ENCODE results near the gene SLC25A28. TPM values are rescaled to one million over a fixed set of nuclear protein-coding genes. Genes with fewer than 3 reads are reported as not detected.

Gene SLC25A28
- total RNA-seq, 1 donor from 2014 or later = 15.7 TPM

DNA sequence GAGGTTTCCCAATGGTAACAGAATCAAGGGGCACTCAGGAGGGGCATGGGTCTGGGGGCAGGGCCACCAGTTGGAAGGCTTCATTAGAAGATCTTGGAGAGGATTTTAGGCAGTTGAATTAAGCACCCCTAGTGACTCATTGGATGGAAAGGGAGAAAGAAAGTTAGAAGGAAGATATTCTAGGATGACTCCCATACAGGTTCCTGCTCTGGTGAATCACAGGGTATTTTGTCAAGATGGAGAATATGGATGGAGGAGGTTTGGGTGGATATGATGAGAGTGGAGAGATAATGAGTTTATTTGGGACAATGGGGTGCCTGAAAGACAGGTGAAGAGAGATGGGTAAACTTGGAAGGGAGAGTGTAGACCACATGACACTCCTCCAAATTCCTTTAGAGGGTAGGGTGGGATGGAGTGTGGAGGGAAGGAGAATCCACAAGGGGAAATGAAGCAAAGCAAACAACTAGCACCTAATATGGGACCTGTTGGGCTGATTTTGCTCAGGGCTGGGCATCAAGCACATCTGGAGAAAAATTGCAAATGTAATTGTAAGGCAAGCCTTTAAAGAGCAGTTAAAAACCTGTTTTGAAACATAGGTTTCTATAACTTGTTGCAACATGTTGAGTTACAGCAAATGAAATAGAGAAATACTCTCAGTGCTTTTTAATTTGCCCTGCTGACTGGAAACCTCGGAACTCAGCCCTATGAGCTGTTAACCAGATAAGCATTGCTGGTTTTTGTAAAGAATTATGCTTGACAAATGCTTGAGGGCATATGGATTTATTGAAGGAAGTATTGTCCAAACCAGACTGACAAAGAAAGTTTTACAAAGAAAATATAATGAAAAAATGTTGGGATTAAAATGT, 36.2 kb upstream of the SLC25A28 start:
- Histone ChIP-seq H3K9me3 (ENCODE audit: control insufficient read depth in 3 of 3, low read length in 3 of 3) (no peaks in the 10 kb centered on the region), H3K4me3 (ENCODE audit: low read length in 3 of 3) (no peak overlapping the region), H3K27ac (ENCODE audit: low read depth, low read length) (no peak overlapping the region)

DNA sequence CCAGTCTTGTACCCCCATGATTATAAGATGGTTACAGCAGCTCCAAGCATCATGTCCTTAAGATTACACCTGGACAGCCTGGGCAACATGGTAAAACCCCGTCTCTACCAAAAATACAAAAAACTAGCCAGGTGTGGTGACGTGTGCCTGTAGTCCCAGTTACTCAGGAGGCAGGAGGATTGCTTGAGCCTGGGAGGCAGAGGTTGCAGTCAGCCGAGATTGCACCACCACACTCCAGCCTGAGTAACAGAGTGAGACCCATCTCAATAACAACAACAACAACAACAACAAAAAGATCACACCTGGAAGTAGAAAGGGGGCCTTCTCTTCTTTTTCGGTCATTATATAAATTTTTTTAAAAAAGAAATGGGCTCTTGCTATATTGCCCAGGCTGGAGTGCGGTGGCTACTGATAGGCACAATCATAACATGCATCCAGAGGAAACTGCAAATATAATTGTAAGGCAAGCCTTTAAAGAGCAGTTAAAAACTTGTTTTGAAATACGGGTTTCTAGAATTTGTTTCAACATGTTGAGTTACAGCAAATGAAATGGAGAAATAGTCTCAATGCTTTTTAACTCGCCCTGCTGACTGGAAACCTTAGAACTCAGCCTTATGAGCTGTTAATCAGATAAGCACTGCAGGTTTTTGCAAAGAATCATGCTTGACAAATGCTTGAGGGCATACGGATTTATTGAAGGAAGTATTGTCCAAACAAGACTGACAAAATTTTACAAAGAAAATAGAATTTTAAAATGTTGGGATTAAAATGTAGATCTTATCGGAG, 34.3 kb upstream of the SLC25A28 start:
- no peak overlapping the region for H3K9ac ChIP-seq (ENCODE audit: low read depth in 1 of 3, low read length in 3 of 3)
- no peak overlapping the region for H3K27ac ChIP-seq (ENCODE audit: low read depth, low read length)
- no peaks in the 10 kb centered on the region for H3K36me3 ChIP-seq (ENCODE audit: control insufficient read depth in 3 of 3, insufficient read depth in 3 of 3, low read length in 3 of 3)
- H3K9me3 ChIP-seq (ENCODE audit: control insufficient read depth in 3 of 3, low read length in 3 of 3) = no peaks in the 10 kb centered on the region
- no peak overlapping the region for H3K4me3 ChIP-seq (ENCODE audit: low read length in 3 of 3)
- no peaks in the 10 kb centered on the region for H3K27me3 ChIP-seq (ENCODE audit: control insufficient read depth in 3 of 3, insufficient read depth in 3 of 3, low read length in 3 of 3)
- H3K4me1 ChIP-seq (ENCODE audit: control insufficient read depth in 3 of 3, insufficient read depth in 3 of 3, low read length in 3 of 3) = peaks cover 7 to 10% (median 8%) of the 10 kb centered on the region in 3 donors

More for the DNA sequence above, 36.2 kb upstream of the SLC25A28 start:
- H3K9ac ChIP-seq (ENCODE audit: low read depth in 1 of 3, low read length in 3 of 3) = no peak overlapping the region
- H3K27me3 ChIP-seq (ENCODE audit: control insufficient read depth in 3 of 3, insufficient read depth in 3 of 3, low read length in 3 of 3) = no peaks in the 10 kb centered on the region
- H3K4me1 ChIP-seq (ENCODE audit: control insufficient read depth in 3 of 3, insufficient read depth in 3 of 3, low read length in 3 of 3) = peaks cover 12 to 18% (median 14%) of the 10 kb centered on the region in 3 donors
- H3K36me3 ChIP-seq (ENCODE audit: control insufficient read depth in 3 of 3, insufficient read depth in 3 of 3, low read length in 3 of 3) = no peaks in the 10 kb centered on the region

DNA sequence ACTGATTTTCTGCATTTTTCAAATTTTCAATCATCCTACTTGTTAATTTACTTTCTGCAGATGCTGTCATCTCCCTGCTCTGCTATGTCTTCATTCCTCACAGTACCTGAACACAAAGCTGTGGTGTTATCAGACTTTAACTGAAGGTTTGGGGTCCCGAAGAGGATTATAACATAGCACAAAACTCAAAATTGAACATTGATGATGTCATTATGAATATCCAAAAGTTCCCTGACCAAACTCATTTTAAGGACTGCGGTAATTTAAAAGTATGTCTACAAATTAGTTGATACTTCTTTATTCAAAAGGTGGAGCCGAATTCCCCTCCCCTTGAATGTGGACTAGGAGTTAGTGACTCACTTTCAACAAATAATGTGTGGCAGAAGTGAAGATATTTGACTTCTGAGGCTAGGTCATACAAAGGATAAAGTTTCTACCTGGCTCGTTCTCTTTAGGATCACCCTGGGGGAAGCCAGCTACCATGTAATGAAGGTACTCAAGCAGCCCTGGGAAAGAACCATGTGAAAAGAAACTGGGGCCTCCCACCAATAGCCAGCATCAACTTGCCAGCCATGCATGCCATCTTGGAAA, 32.7 kb upstream of the SLC25A28 start:
- no peak overlapping the region for H3K4me3 ChIP-seq (ENCODE audit: low read length in 3 of 3)
- H3K27me3 ChIP-seq (ENCODE audit: control insufficient read depth in 3 of 3, insufficient read depth in 3 of 3, low read length in 3 of 3) = no peaks in the 10 kb centered on the region
- no peaks in the 10 kb centered on the region for H3K36me3 ChIP-seq (ENCODE audit: control insufficient read depth in 3 of 3, insufficient read depth in 3 of 3, low read length in 3 of 3)
- H3K9me3 ChIP-seq (ENCODE audit: control insufficient read depth in 3 of 3, low read length in 3 of 3) = no peaks in the 10 kb centered on the region
- no peak overlapping the region for H3K27ac ChIP-seq (ENCODE audit: low read depth, low read length)
- no peak overlapping the region for H3K9ac ChIP-seq (ENCODE audit: low read depth in 1 of 3, low read length in 3 of 3)
- no peaks in the 10 kb centered on the region for H3K4me1 ChIP-seq (ENCODE audit: control insufficient read depth in 3 of 3, insufficient read depth in 3 of 3, low read length in 3 of 3)

DNA sequence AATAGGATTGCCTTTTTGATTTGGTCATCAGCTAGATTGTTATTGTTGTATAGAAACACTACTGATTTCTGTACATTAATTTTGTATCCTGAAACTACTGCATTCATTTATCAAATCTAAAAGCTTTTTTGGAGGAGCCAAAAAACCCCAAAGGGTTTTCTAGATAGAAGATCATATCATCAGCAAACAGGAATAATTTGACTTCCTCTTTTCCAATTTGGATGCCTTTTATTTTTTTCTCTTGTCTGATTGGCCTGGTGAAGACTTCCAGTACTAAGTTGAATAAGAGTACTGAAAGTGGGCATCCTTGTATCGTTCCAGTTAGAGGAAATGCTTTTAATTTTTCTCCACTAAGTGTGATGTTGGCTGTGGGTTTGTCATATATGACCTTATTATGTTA, 28.5 kb upstream of the SLC25A28 start:
- H3K36me3 ChIP-seq (ENCODE audit: control insufficient read depth in 3 of 3, insufficient read depth in 3 of 3, low read length in 3 of 3) = no peaks in the 10 kb centered on the region
- H3K27ac ChIP-seq (ENCODE audit: low read depth, low read length) = no peak overlapping the region
- no peaks in the 10 kb centered on the region for H3K4me1 ChIP-seq (ENCODE audit: control insufficient read depth in 3 of 3, insufficient read depth in 3 of 3, low read length in 3 of 3)
- no peaks in the 10 kb centered on the region for H3K9me3 ChIP-seq (ENCODE audit: control insufficient read depth in 3 of 3, low read length in 3 of 3)
- H3K4me3 ChIP-seq (ENCODE audit: low read length in 3 of 3) = no peak overlapping the region
- no peak overlapping the region for H3K9ac ChIP-seq (ENCODE audit: low read depth in 1 of 3, low read length in 3 of 3)
- no peaks in the 10 kb centered on the region for H3K27me3 ChIP-seq (ENCODE audit: control insufficient read depth in 3 of 3, insufficient read depth in 3 of 3, low read length in 3 of 3)

DNA sequence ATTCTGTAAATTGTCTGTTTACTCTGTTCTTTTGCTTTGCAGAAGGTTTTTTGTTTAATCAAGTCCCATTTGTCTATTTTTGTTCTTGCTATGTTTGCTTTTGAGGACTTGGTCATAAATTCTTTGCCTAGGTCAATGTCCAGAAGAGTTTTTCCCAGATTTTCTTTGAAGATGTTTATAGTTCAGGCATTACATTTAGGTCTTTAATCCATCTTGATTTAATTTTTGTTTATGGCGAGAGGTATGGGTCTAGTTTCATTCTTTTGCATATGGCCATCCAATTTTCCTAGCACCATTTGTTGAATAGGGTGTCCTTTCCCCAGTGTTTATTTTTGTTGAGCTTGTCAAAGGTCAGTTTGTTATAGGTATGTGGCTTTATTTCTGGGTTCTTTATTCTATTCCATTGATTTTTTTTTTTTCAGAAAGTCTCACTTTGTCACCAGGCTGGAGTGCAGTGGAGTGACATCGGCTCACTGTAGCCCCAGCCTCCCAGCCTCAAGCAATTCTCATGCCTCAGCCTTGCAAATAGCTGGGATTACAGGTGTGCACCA, 27.4 kb upstream of the SLC25A28 start:
- Histone ChIP-seq H3K4me3 (ENCODE audit: low read length in 3 of 3) (no peak overlapping the region), H3K27ac (ENCODE audit: low read depth, low read length) (no peak overlapping the region), H3K27me3 (ENCODE audit: control insufficient read depth in 3 of 3, insufficient read depth in 3 of 3, low read length in 3 of 3) (no peaks in the 10 kb centered on the region), H3K9me3 (ENCODE audit: control insufficient read depth in 3 of 3, low read length in 3 of 3) (no peaks in the 10 kb centered on the region), H3K4me1 (ENCODE audit: control insufficient read depth in 3 of 3, insufficient read depth in 3 of 3, low read length in 3 of 3) (no peaks in the 10 kb centered on the region), H3K9ac (ENCODE audit: low read depth in 1 of 3, low read length in 3 of 3) (no peak overlapping the region), H3K36me3 (ENCODE audit: control insufficient read depth in 3 of 3, insufficient read depth in 3 of 3, low read length in 3 of 3) (no peaks in the 10 kb centered on the region)

DNA sequence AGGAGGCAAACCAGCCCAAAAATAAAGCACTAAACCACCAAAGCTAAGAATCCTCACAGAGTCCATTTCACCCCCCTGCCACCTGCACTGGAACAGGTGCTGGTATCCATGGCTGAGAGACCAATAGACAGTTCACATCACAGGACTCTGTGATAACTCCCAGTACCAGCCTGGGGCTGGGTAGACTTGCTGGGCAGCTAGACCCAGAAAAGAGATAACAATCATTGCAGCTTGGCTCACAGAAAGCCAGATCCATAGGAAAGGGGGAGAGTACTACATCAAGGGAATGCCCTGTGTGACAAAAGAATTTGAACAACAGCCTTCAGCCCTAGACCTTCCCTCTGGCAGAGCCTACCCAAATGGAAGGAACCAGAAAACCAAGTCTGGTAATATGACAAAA, 13.6 kb upstream of the SLC25A28 start:
- no peak overlapping the region for H3K9ac ChIP-seq (ENCODE audit: low read depth in 1 of 3, low read length in 3 of 3)
- no peaks in the 10 kb centered on the region for H3K27me3 ChIP-seq (ENCODE audit: control insufficient read depth in 3 of 3, insufficient read depth in 3 of 3, low read length in 3 of 3)
- no peaks in the 10 kb centered on the region for H3K36me3 ChIP-seq (ENCODE audit: control insufficient read depth in 3 of 3, insufficient read depth in 3 of 3, low read length in 3 of 3)
- no peaks in the 10 kb centered on the region for H3K9me3 ChIP-seq (ENCODE audit: control insufficient read depth in 3 of 3, low read length in 3 of 3)
- no peaks in the 10 kb centered on the region for H3K4me1 ChIP-seq (ENCODE audit: control insufficient read depth in 3 of 3, insufficient read depth in 3 of 3, low read length in 3 of 3)
- H3K27ac ChIP-seq (ENCODE audit: low read depth, low read length) = no peak overlapping the region
- H3K4me3 ChIP-seq (ENCODE audit: low read length in 3 of 3) = no peak overlapping the region

DNA sequence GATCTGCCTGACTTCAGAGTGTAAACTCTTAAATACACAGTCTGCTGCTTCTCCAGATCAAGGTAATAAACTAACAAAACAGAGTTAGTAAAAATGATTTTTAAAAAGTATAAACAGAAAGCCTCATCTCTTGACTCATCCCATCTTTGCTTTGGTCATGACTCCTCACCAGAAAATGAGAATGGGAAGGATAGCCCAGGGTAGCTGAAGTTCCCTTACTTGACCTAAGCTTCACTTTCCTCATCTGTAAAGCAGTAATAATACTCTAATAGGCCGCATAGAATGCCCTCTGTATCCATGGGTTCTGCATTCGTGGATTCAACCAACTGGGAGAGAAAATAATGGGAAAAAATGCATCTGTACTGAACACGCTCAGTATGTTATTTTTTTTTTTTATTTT, 11.3 kb upstream of the SLC25A28 start:
- H3K27me3 ChIP-seq (ENCODE audit: control insufficient read depth in 3 of 3, insufficient read depth in 3 of 3, low read length in 3 of 3) = no peaks in the 10 kb centered on the region
- no peak overlapping the region for H3K9ac ChIP-seq (ENCODE audit: low read depth in 1 of 3, low read length in 3 of 3)
- no peaks in the 10 kb centered on the region for H3K4me1 ChIP-seq (ENCODE audit: control insufficient read depth in 3 of 3, insufficient read depth in 3 of 3, low read length in 3 of 3)
- no peaks in the 10 kb centered on the region for H3K36me3 ChIP-seq (ENCODE audit: control insufficient read depth in 3 of 3, insufficient read depth in 3 of 3, low read length in 3 of 3)
- H3K4me3 ChIP-seq (ENCODE audit: low read length in 3 of 3) = no peak overlapping the region
- no peak overlapping the region for H3K27ac ChIP-seq (ENCODE audit: low read depth, low read length)
- H3K9me3 ChIP-seq (ENCODE audit: control insufficient read depth in 3 of 3, low read length in 3 of 3) = no peaks in the 10 kb centered on the region

DNA sequence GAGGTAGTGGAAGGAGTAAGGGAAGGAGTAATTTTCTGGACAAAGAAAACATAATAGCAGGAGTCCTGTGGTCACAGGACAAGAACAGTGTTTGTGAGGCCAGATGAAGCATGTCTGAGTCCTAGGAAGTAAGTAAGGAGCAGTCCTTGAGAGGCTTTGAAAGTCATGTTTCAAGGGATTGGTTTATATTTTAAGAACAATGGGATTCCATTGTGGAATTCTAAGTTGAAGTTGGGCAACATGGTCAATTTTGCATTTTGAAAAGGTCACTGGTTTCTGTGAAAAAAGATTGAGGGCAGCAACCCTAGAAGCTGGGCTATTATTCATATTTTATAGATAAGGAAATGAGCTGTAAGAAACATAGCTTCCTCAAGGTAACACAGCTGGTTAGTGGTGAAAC, 10.8 kb upstream of the SLC25A28 start:
- Histone ChIP-seq H3K4me3 (ENCODE audit: low read length in 3 of 3) (no peak overlapping the region), H3K4me1 (ENCODE audit: control insufficient read depth in 3 of 3, insufficient read depth in 3 of 3, low read length in 3 of 3) (no peaks in the 10 kb centered on the region), H3K27me3 (ENCODE audit: control insufficient read depth in 3 of 3, insufficient read depth in 3 of 3, low read length in 3 of 3) (no peaks in the 10 kb centered on the region), H3K9ac (ENCODE audit: low read depth in 1 of 3, low read length in 3 of 3) (no peak overlapping the region), H3K27ac (ENCODE audit: low read depth, low read length) (no peak overlapping the region), H3K36me3 (ENCODE audit: control insufficient read depth in 3 of 3, insufficient read depth in 3 of 3, low read length in 3 of 3) (no peaks in the 10 kb centered on the region), H3K9me3 (ENCODE audit: control insufficient read depth in 3 of 3, low read length in 3 of 3) (no peaks in the 10 kb centered on the region)

DNA sequence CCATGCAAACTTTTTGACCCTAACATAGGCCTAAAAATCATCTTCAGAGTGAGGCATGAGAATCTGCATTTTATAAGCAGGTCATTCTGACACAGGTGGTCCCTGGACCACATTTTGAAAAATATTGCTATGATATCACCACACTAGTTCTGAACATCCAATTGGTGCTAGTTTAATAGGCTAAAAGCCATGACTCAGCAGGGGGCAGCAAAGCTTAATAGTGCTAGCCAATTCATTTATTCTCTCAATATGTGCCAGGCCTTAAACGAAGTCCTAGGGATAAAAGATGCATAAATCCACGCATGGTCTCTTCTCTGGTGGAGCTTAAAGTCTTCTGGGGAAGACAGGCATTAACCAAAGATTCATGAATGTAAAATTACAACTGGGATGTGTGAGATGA, 10.2 kb upstream of the SLC25A28 start:
- Histone ChIP-seq H3K9ac (ENCODE audit: low read depth in 1 of 3, low read length in 3 of 3) (no peak overlapping the region), H3K36me3 (ENCODE audit: control insufficient read depth in 3 of 3, insufficient read depth in 3 of 3, low read length in 3 of 3) (no peaks in the 10 kb centered on the region), H3K4me3 (ENCODE audit: low read length in 3 of 3) (no peak overlapping the region), H3K4me1 (ENCODE audit: control insufficient read depth in 3 of 3, insufficient read depth in 3 of 3, low read length in 3 of 3) (no peaks in the 10 kb centered on the region), H3K9me3 (ENCODE audit: control insufficient read depth in 3 of 3, low read length in 3 of 3) (no peaks in the 10 kb centered on the region), H3K27me3 (ENCODE audit: control insufficient read depth in 3 of 3, insufficient read depth in 3 of 3, low read length in 3 of 3) (no peaks in the 10 kb centered on the region), H3K27ac (ENCODE audit: low read depth, low read length) (no peak overlapping the region)

DNA sequence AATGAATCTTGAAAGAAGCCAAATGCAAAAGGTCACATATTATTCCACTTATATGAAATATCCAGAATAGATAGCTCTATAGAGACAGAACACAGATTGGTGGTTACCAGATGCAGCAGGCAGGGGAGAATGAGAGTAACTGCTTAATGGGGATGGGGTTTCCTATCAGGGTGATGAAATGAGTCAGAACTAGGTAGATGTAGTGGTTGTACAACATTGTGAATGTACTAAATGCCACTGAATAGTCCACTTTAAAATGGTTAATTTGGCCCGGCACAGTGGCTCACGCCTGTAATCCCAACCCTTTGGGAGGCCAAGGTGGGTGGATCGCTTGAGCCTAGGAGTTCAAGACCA, 9.4 kb upstream of the SLC25A28 start:
- no peaks in the 10 kb centered on the region for H3K4me1 ChIP-seq (ENCODE audit: control insufficient read depth in 3 of 3, insufficient read depth in 3 of 3, low read length in 3 of 3)
- H3K9ac ChIP-seq (ENCODE audit: low read depth in 1 of 3, low read length in 3 of 3) = no peak overlapping the region
- no peaks in the 10 kb centered on the region for H3K36me3 ChIP-seq (ENCODE audit: control insufficient read depth in 3 of 3, insufficient read depth in 3 of 3, low read length in 3 of 3)
- no peaks in the 10 kb centered on the region for H3K27me3 ChIP-seq (ENCODE audit: control insufficient read depth in 3 of 3, insufficient read depth in 3 of 3, low read length in 3 of 3)
- H3K4me3 ChIP-seq (ENCODE audit: low read length in 3 of 3) = no peak overlapping the region
- H3K27ac ChIP-seq (ENCODE audit: low read depth, low read length) = no peak overlapping the region
- no peaks in the 10 kb centered on the region for H3K9me3 ChIP-seq (ENCODE audit: control insufficient read depth in 3 of 3, low read length in 3 of 3)

All from skeletal muscle tissue (tissue), 4 donors.